ENCODE results near the gene ELAVL3. TPM values are rescaled to one million over a fixed set of nuclear protein-coding genes. Genes with fewer than 3 reads are reported as not detected.

The ELAVL3 gene
- total and polyA plus RNA-seq, 2 of the 8 experiments (the other 6 are each of a cell fraction or from before 2014, with no cell fraction given), result 0.80 to 1.0 TPM

GRCh38 chr19:11495885-11496284 lies 15.0 kb upstream of the ELAVL3 start (continued):
- TF ChIP-seq CHD7 (IDR thresholded peaks at IDR 0.05; ENCODE audit: insufficient replicate concordance, low read length) (no peak), RNF2 (IDR thresholded peaks at IDR 0.05; ENCODE audit: borderline replicate concordance, low read depth, low read length, missing control alignments, poor library complexity, severe bottlenecking) (no peak), EZH2 (IDR thresholded peaks at IDR 0.05; ENCODE audit: low read depth, low read length, severe bottlenecking) (no peak)
